Astrocyte (in vitro differentiated cells and primary cell): ENCODE results near the gene HTR4. TPM values are rescaled to one million over a fixed set of nuclear protein-coding genes. Genes with fewer than 3 reads are reported as not detected.

Experiments
- DNase-seq: peaks from one replicate; pipeline ENCODE4 v3.0.0-alpha.2; 2010; ENCODE audit warnings: low read depth
- FAIRE-seq: peaks from 2 replicates; lab custom pipeline; 2011; peaks lifted over from hg19 to GRCh38; lab: Jason Lieb, UNC
- H2AFZ ChIP-seq: 2 replicates; pipeline ENCODE4 v1.6.0; 2012; ENCODE audit warnings: low read depth, low read length, inconsistent platforms
- H3K27ac ChIP-seq: 2 replicates; pipeline ENCODE4 v1.5.1; 2011; ENCODE audit warnings: low read depth, low read length, inconsistent platforms
- H3K27me3 ChIP-seq: 2 replicates; pipeline ENCODE4 v1.6.0; 2011; ENCODE audit warnings: low read length, inconsistent platforms; ENCODE audit not compliant: insufficient read depth
- H3K36me3 ChIP-seq: 2 replicates; pipeline ENCODE4 v1.5.1; 2011; ENCODE audit warnings: low read length, inconsistent platforms; ENCODE audit not compliant: insufficient read depth
- H3K4me1 ChIP-seq: 2 replicates; pipeline ENCODE4 v1.5.1; 2011; ENCODE audit warnings: low read length, inconsistent platforms; ENCODE audit not compliant: insufficient read depth
- H3K4me2 ChIP-seq: 2 replicates; pipeline ENCODE4 v1.6.0; 2012; ENCODE audit warnings: low read length, inconsistent platforms
- H3K4me3 ChIP-seq: 2 replicates; pipeline ENCODE4 v1.5.1; 2011; ENCODE audit warnings: low read depth, mild to moderate bottlenecking, low read length, inconsistent platforms; ENCODE audit not compliant: insufficient read depth
- H3K79me2 ChIP-seq: 2 replicates; pipeline ENCODE4 v1.6.0; 2012; ENCODE audit warnings: mild to moderate bottlenecking, low read length, inconsistent platforms; ENCODE audit not compliant: insufficient read depth
- H3K9ac ChIP-seq: 2 replicates; pipeline ENCODE4 v1.6.0; 2012; ENCODE audit warnings: mild to moderate bottlenecking, low read length, inconsistent platforms
- H3K9me3 ChIP-seq: 2 replicates; pipeline ENCODE4 v1.5.1; 2012; ENCODE audit warnings: low read depth, mild to moderate bottlenecking, low read length, inconsistent platforms; ENCODE audit not compliant: insufficient read depth
- H4K20me1 ChIP-seq: 2 replicates; pipeline ENCODE4 v1.6.0; 2012; ENCODE audit warnings: low read length, inconsistent platforms; ENCODE audit not compliant: insufficient read depth
- H3K27ac Mint-ChIP-seq: one replicate; pipeline ENCODE4 v1.8.0; 2021; ENCODE audit warnings: mild to moderate bottlenecking, mixed read lengths; ENCODE audit not compliant: unreplicated experiment
- H3K27me3 Mint-ChIP-seq: one replicate; pipeline ENCODE4 v1.8.0; 2021; ENCODE audit warnings: low read depth, mixed read lengths; ENCODE audit not compliant: unreplicated experiment
- H3K36me3 Mint-ChIP-seq: one replicate; pipeline ENCODE4 v1.8.0; 2021; ENCODE audit warnings: low read depth, mixed read lengths; ENCODE audit not compliant: unreplicated experiment
- H3K4me1 Mint-ChIP-seq: one replicate; pipeline ENCODE4 v1.8.0; 2021; ENCODE audit warnings: low read depth, mixed read lengths; ENCODE audit not compliant: unreplicated experiment
- H3K4me3 Mint-ChIP-seq: one replicate; pipeline ENCODE4 v1.8.0; 2021; ENCODE audit warnings: mild to moderate bottlenecking, moderate library complexity, mixed read lengths; ENCODE audit not compliant: unreplicated experiment
- H3K9me3 Mint-ChIP-seq: one replicate; pipeline ENCODE4 v1.8.0; 2021; ENCODE audit warnings: mild to moderate bottlenecking, mixed read lengths; ENCODE audit not compliant: unreplicated experiment
- EZH2 ChIP-seq: IDR thresholded peaks from 2 replicates; pipeline ENCODE4 v1.6.1; 2012; ENCODE audit warnings: mild to moderate bottlenecking, low read length, inconsistent platforms; ENCODE audit not compliant: insufficient read depth
- total RNA-seq: library from RNA; stranded (reverse); gene quantifications from 2 replicates; pipeline ENCODE4 v1.2.1, GENCODE V29; 2021
- TF ChIP-seq, protein P1 (sequence below): IDR thresholded peaks from 2 replicates; pipeline ENCODE4 v1.5.1; 2011; ENCODE audit warnings: low read depth, mild to moderate bottlenecking, inconsistent platforms, low read length, moderate library complexity; ENCODE audit not compliant: insufficient read depth

Gene HTR4
- total RNA-seq, 1 donor from 2014 or later, result not detected

DNA sequence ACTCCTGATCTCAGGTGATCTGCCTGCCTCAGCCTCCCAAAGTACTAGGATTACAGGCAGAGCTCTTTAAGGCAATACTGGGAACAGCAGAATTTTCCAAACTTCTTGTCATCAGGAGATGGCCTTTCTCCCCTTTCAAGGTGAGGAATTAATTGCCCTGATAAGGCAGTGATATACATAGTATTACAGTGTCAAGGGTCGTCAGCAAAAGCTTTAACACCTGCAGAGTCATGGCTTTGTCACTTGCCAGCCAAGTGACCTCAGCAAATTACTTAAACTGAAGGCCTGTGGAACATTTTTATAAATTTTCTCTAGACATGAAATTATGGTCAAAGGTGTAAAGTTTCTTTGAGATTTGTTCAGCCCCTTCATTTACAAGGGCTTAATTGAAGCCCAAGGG lies 211.1 kb downstream of the HTR4 start:
- peaks cover 2% of the 10 kb centered on the region for H3K36me3 Mint-ChIP-seq
- H3K9me3 ChIP-seq, result no peaks in the 10 kb centered on the region
- H3K4me1 Mint-ChIP-seq, result no peaks in the 10 kb centered on the region
- no peaks in the 10 kb centered on the region for H3K9me3 Mint-ChIP-seq
- no peak overlapping the region for H3K27ac Mint-ChIP-seq
- no peaks in the 10 kb centered on the region for H3K4me1 ChIP-seq
- H3K4me3 Mint-ChIP-seq, result no peak overlapping the region
- no peak overlapping the region for H3K9ac ChIP-seq
- no peak overlapping the region for H3K4me3 ChIP-seq
- no peaks in the 10 kb centered on the region for H3K27me3 ChIP-seq
- H4K20me1 ChIP-seq, result no peaks in the 10 kb centered on the region
- H3K27me3 Mint-ChIP-seq, result no peaks in the 10 kb centered on the region
- no peak overlapping the region for H3K4me2 ChIP-seq
- H2AFZ ChIP-seq, result no peak overlapping the region
- no peak for TF ChIP-seq EZH2
- TF ChIP-seq, protein P1, sequence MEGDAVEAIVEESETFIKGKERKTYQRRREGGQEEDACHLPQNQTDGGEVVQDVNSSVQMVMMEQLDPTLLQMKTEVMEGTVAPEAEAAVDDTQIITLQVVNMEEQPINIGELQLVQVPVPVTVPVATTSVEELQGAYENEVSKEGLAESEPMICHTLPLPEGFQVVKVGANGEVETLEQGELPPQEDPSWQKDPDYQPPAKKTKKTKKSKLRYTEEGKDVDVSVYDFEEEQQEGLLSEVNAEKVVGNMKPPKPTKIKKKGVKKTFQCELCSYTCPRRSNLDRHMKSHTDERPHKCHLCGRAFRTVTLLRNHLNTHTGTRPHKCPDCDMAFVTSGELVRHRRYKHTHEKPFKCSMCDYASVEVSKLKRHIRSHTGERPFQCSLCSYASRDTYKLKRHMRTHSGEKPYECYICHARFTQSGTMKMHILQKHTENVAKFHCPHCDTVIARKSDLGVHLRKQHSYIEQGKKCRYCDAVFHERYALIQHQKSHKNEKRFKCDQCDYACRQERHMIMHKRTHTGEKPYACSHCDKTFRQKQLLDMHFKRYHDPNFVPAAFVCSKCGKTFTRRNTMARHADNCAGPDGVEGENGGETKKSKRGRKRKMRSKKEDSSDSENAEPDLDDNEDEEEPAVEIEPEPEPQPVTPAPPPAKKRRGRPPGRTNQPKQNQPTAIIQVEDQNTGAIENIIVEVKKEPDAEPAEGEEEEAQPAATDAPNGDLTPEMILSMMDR, result no peak
- H3K36me3 ChIP-seq, result peaks cover 35% of the 10 kb centered on the region
- FAIRE-seq, result no peak
- H3K27ac ChIP-seq, result no peak overlapping the region
- H3K79me2 ChIP-seq, result no peaks in the 10 kb centered on the region
- no peak for DNase-seq

DNA sequence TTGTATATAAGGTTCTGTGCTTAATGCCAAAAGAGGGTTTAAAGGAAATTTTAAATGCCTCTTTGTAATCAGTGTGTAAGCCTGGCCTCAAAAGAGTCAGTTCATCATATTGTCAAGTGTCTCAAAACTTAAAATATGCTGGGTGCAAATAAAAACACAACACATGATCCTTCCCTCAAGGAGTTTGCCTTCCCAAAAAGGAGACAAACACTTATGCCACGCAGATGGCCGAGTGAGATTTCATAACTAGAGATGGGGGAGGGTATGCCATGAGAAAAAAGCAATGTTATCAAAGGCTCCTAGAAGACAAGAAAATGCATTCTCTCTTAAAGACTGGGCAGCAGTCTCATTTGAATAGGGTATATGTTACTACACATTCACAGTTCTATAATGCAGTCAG lies 215.4 kb downstream of the HTR4 start:
- Histone ChIP-seq H3K79me2 (no peaks in the 10 kb centered on the region), H3K36me3 (peaks cover 52% of the 10 kb centered on the region), H3K4me1 (no peaks in the 10 kb centered on the region), H3K27ac (no peak overlapping the region), H3K27me3 (no peaks in the 10 kb centered on the region), H3K4me3 (no peak overlapping the region), H3K9ac (no peak overlapping the region), H4K20me1 (no peaks in the 10 kb centered on the region), H3K4me2 (no peak overlapping the region), H2AFZ (no peak overlapping the region), H3K9me3 (no peaks in the 10 kb centered on the region)
- H3K27me3 Mint-ChIP-seq, result no peaks in the 10 kb centered on the region
- H3K36me3 Mint-ChIP-seq, result peaks cover 7% of the 10 kb centered on the region
- H3K4me3 Mint-ChIP-seq, result no peak overlapping the region
- TF ChIP-seq EZH2, result no peak
- TF ChIP-seq, protein P1, result no peak
- no peaks in the 10 kb centered on the region for H3K4me1 Mint-ChIP-seq
- no peak for FAIRE-seq
- H3K9me3 Mint-ChIP-seq, result no peaks in the 10 kb centered on the region
- H3K27ac Mint-ChIP-seq, result no peak overlapping the region
- DNase-seq, result no peak

DNA sequence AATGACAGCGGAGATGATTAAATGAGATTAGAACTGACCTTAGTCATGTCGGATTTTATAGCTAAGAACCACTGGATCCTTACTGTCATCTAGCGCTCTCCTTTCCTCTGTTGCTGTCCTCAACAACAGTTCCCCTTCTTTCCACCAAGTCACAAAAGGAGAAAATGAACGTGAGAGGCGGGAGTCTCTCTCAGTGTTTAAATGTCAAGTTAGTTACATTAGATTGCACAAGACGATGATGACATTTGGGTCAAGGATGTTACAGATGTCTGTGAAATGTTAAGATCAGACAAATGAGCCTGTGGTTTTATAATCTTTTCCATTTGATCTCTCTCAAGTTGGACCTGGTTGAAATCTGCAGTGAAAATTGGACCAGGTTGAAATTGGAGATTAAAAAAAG lies 217.1 kb downstream of the HTR4 start:
- peaks cover 7% of the 10 kb centered on the region for H3K36me3 Mint-ChIP-seq

More for the DNA sequence above, 217.1 kb downstream of the HTR4 start:
- Histone ChIP-seq H2AFZ (no peak overlapping the region), H3K4me1 (no peaks in the 10 kb centered on the region), H3K79me2 (no peaks in the 10 kb centered on the region), H3K4me3 (no peak overlapping the region), H3K9me3 (no peaks in the 10 kb centered on the region), H3K27ac (no peak overlapping the region), H3K4me2 (no peak overlapping the region), H4K20me1 (no peaks in the 10 kb centered on the region), H3K27me3 (no peaks in the 10 kb centered on the region), H3K36me3 (peaks cover 55% of the 10 kb centered on the region), H3K9ac (no peak overlapping the region)
- H3K27me3 Mint-ChIP-seq, result no peaks in the 10 kb centered on the region
- DNase-seq (no peak), FAIRE-seq (no peak)
- no peaks in the 10 kb centered on the region for H3K4me1 Mint-ChIP-seq
- no peak overlapping the region for H3K4me3 Mint-ChIP-seq
- H3K9me3 Mint-ChIP-seq, result no peaks in the 10 kb centered on the region
- TF ChIP-seq EZH2, result no peak
- TF ChIP-seq, protein P1, result no peak
- H3K27ac Mint-ChIP-seq, result peak overlapping the region; percentile 23
